ENCODE data around the gene PKNOX2. TPM values are rescaled to one million over a fixed set of nuclear protein-coding genes. Genes with fewer than 3 reads are reported as not detected.

Gene PKNOX2
- total and polyA plus RNA-seq, 2 of the 8 experiments (the other 6 are each of a cell fraction or from before 2014, with no cell fraction given) = 2.0 TPM

DNA sequence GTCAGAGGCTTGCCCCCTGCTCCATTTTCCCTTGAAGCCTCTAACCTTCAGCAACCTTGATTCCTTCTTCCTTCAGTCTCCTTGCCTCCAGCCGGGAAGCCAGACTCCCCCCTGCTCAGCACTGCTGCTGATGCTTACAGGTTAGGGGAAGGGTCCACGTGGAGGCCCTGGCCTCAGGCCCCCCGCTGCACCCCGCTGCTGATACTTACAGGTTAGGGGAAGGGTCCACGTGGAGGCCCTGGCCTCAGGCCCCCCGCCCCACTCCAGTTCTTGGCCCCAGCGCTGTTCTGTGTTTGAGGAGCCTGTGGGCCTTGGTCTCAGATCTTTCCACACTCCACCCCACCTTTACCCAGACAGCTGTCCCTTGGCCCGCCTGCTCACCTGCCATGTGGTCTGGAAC lies 25.6 kb upstream of the PKNOX2 start:
- TF ChIP-seq RNF2 (IDR thresholded peaks at IDR 0.05; ENCODE audit: borderline replicate concordance, low read depth, low read length, missing control alignments, poor library complexity, severe bottlenecking) = no peak
- peak; percentile 27 for TF ChIP-seq EZH2 (IDR thresholded peaks at IDR 0.05; ENCODE audit: low read depth, low read length, severe bottlenecking)
- H3K9ac ChIP-seq (replicated peaks in 1 of 4; ENCODE audit: extremely low read depth in 1 of 4, low read depth in 3 of 4, low read length in 3 of 4) = no peak overlapping the region
- no peak overlapping the region for H3K23ac ChIP-seq (ENCODE audit: insufficient read length)
- H3K14ac ChIP-seq (ENCODE audit: insufficient read length) = no peak overlapping the region
- DNase-seq (ENCODE audit: low read depth in 1 of 2, low spot score in 2 of 2) (no peak), FAIRE-seq (no peak)
- no peaks in the 10 kb centered on the region for H3K9me3 ChIP-seq (ENCODE audit: insufficient read depth in 2 of 2, low read depth in 1 of 2, low read length in 1 of 2)
- 75% methylated on average over 4 of the region's 8 CpGs; no CpG with 5 or more reads in 1 of the 2 experiments for WGBS, 2 experiments (ENCODE audit: extremely low coverage in 1 of 2, insufficient coverage in 1 of 2, insufficient read length in 1 of 2, insufficient replicate concordance in 2 of 2, low coverage in 1 of 2, low lambda C conversion rate in 2 of 2, missing lambda C conversion rate in 1 of 2)
- H3K4me3 ChIP-seq (ENCODE audit: extremely low read depth in 1 of 4, insufficient read depth in 2 of 4, low read depth in 3 of 4, low read length in 4 of 4) = no peak overlapping the region
- no peak overlapping the region for H2BK120ac ChIP-seq (replicated peaks; ENCODE audit: low read depth, low read length)
- no peaks in the 10 kb centered on the region for H4K20me1 ChIP-seq (replicated peaks in 1 of 2; ENCODE audit: control insufficient read depth in 1 of 2, insufficient read depth in 2 of 2, low read length in 2 of 2)
- no peak overlapping the region for H2BK15ac ChIP-seq (ENCODE audit: low read length)
- H3K4ac ChIP-seq (replicated peaks; ENCODE audit: insufficient read length, low read depth, low read length) = no peak overlapping the region
- ChIA-PET CTCF (ENCODE audit: partially characterized antibody) (interaction anchor here (0.6 to 9.0 kb wide), 12 partner anchors 15 to 997 kb away, joined by 3 to 148 read pairs (median 9); partner anchors contain the start of gene TMEM218), POLR2A (ENCODE audit: partially characterized antibody) (no interaction called here)
- H2BK20ac ChIP-seq (ENCODE audit: low read length) = no peak overlapping the region
- no peak overlapping the region for H2BK12ac ChIP-seq (ENCODE audit: low read depth, low read length)
- H4K8ac ChIP-seq (ENCODE audit: extremely low read depth, insufficient read depth, low read length) = no peak overlapping the region
- H2AFZ ChIP-seq (ENCODE audit: low read length) = no peak overlapping the region
- 0 out of 4 replicates have a peak overlapping the region, but pooled peaks of 1 of the 2 experiments have one; percentile 37 for H3K4me2 ChIP-seq (ENCODE audit: insufficient read depth in 1 of 2, low read depth in 2 of 2, low read length in 2 of 2)
- no peak overlapping the region for H4K5ac ChIP-seq (ENCODE audit: insufficient read length, low read depth, low read length)
- H3K18ac ChIP-seq (ENCODE audit: extremely low read depth, low read length) = no peak overlapping the region
- no peaks in the 10 kb centered on the region for H3K23me2 ChIP-seq (ENCODE audit: low read depth, low read length)
- H3K27me3 ChIP-seq (replicated peaks in 1 of 4; ENCODE audit: control insufficient read depth in 3 of 4, extremely low read depth in 1 of 4, insufficient read depth in 3 of 4, low read length in 3 of 4) = peaks cover 5 to 40% (median 30%) of the 10 kb centered on the region in 4 experiments
- H2AK5ac ChIP-seq (ENCODE audit: low read depth, low read length) = no peak overlapping the region
- no peak overlapping the region for H2BK5ac ChIP-seq (ENCODE audit: low read depth, low read length)
- H3K27ac ChIP-seq (ENCODE audit: low read depth, low read length) = no peak overlapping the region
- peaks cover 10 to 28% (median 20%) of the 10 kb centered on the region in 4 experiments for H3K4me1 ChIP-seq (replicated peaks in 1 of 4; ENCODE audit: control insufficient read depth in 3 of 4, insufficient read depth in 4 of 4, low read length in 3 of 4)
- no peaks in the 10 kb centered on the region; a peak in 1 of 4 replicates for H3K79me2 ChIP-seq (ENCODE audit: control insufficient read depth in 1 of 2, insufficient read depth in 2 of 2, low read length in 2 of 2)
- H3K56ac ChIP-seq (replicated peaks; ENCODE audit: insufficient read length, low read depth, low read length) = no peak overlapping the region
- no peaks in the 10 kb centered on the region for H3K36me3 ChIP-seq (ENCODE audit: control insufficient read depth in 2 of 4, insufficient read depth in 4 of 4, low read length in 3 of 4)
- H4K91ac ChIP-seq (replicated peaks; ENCODE audit: insufficient read length, low read length) = no peak overlapping the region
- H3K79me1 ChIP-seq (ENCODE audit: low read depth, low read length) = no peaks in the 10 kb centered on the region

All from H1 (cell line).